Stimulated activated CD8-positive, alpha-beta memory T cell treated with anti-CD3 and anti-CD28 coated beads, Interleukin-7, amount 100 ng/mL, for 24 hours (primary cell): ENCODE results near the gene FAM149A.

Source experiments
- DNase-seq: peaks from one replicate; pipeline ENCODE4 v3.0.0-alpha.2; 2020; ENCODE audit warnings: low read depth

The FAM149A gene

DNA sequence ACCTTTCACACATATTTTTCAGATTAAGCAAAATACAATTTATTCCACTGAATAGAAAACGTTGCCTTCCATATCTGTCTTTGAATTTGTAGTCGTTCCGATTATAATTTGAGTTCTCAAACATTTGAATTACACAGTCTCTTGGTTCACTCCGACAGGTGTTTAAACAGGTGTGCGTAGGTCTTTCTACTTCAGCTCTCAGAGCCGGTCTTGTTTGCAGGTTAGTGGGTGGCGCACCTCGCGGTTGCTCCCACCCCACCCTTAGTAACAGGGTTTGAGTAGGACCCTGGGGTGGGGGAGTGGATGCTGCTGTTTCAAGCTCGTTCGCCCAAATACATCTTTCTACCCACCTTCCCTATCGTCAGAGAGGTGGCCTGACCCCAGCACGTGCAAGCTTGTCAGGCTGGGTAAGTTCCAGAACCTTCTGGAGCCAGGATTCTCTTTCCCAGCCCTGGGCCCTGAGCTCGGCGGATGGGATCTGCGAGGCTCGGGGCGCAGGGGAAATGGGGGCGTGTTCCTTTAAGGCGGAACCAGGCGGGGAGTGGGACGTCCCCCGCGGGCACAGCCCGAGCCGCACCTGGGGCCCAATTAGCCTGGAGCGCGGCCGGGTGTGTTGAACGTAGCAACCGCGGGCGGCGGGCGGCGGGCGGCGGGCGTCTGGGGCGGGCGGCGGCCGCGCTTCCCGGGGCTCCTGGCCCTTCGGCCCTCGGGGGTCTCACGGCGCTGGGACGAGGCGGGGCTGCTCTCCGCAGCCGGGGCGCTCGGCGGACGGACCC, at the start of gene FAM149A:
Gene FAM149A, plus strand, starts transcription at position 591 of the 776 bp plus-strand sequence.
- DNase-seq: no peak

DNA sequence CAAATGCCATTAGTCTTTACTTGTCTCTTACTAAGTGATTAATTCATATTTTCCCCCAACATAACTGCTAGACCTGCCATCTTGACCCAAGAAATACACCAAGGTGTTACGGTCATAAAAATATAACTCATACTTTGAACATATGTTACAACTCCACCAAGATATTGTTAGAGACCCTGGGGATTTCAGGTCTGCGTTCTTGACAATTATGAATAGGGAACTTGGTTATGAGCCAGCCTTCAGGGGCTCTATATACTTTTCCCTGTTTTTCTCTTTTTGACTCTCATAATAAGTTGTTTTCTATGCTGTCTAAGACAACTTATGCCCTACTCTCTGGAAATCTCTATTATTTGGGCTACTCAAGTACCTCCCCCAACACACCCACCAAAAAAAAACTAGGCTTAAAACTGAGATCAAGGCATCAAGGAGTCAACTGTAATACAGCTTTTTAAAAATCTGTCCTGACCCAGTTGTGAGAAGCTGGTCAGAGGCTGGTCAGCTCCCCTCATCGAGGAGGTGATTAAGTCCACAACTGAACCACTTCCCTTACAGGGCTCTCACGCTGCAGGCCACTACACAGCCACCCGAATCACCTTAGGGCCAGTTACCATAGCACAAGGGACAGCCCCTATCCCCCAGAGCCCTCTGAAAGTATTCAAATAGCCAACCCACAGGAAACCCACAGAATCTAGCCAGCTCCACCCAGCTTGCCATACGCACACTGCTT, 46.1 kb upstream of the FAM149A start:
- no peak for DNase-seq

DNA sequence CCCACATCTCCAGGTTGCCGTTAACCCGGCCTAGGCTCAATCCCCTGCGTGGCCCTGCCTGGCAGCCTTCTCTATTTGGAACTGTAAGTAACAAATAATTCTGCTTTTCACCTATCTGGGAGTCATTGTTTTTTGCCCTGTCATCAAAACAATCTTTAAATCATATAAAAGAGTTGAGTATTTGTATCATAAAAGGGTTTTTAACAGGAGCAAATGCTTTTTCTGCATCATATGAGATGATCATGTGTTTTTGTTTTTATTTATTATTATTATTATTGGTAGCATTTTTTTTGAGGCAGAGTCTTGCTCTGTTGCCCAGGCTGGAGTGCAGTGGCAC, 45.6 kb upstream of the FAM149A start:
- no peak for DNase-seq

DNA sequence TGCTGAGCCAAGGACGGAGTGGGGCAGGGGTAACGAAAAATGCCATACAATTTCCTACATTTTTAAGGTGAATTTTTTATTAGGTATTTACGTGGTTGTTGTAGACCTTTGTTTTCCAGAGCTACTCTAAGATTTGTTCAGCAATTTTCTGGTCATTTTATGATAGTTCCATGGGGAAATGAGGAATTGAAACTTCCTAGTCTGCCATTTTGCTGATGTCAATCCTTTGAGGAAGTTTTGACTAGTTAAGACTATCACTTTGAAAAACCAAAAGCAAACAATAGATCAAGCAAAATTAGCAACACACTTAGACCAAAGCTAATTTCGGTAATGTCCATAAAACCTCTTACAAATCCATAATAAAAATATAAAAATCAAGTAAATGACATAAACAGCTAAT, 42.6 kb upstream of the FAM149A start:
- no peak for DNase-seq

DNA sequence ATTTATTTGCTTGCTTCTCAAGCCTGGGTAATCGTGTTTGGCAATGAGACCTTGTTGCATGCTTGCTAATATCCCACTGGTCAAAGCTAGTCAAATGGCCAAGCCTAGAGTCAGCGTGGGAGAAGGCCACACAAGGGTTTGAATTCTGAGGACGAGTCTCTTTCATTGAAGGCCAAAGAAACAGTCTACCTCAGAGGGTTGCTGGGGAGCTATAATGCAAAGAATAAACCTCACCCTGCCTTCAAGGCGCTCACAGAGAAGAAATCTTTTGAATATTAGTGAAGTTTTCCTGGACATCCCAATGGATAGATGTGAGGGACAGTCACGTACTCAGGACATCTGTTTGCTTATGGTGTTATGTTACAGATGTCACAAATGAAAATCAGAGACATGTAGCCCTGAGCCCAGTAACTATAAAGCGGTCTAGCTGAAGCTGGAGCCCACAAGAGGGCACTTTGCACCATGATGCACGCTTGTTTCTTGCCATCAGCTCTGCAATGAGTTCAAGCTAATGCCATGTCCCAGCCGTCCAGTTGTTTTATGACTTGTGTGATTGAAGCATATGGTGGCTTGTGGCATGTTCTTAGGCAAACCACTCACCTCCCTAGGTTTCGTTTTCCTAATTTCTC, 36.6 kb upstream of the FAM149A start:
- no peak for DNase-seq

DNA sequence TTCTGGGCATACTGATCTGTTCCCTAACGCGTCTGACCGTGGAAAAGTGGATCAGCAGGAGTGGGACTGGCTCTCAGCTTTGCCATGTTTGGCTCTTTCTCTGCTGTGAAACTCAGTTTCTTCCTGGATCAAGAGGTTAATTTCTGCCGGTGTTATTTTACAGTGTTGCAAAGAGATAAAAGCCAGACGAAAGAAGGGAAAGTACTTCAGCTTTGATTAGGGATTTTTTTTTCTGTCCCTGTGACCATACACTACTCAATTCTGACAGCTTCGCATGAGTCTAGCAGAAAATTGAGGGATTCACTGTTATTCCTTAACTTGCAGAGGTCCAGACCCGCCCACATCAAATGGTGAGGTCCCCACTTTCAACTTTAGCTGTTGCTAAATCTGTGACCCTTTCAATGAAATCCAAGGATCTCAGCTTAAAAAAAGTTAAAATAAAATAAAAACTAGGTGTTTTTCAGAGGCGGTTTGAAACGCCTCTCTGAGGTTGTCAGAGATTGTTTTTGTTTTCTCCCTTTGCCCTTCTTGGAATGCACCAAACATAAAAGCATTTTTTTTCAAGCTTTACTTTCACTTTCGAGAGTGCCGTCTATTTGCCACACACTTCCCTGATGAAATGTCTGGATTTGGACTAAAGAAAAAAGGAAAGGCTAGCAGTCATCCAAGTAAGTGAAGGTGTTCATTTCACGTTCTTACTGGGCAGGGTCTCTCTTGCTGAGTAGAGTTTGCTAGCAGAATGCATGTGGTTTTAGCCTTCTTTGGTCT, 35.7 kb upstream of the FAM149A start, which contains the start of gene TLR3:
Gene TLR3, plus strand, starts transcription at position 576 of the 768 bp plus-strand sequence. CDS start 7,464 bp downstream, outside the sequence.
- no peak for DNase-seq

DNA sequence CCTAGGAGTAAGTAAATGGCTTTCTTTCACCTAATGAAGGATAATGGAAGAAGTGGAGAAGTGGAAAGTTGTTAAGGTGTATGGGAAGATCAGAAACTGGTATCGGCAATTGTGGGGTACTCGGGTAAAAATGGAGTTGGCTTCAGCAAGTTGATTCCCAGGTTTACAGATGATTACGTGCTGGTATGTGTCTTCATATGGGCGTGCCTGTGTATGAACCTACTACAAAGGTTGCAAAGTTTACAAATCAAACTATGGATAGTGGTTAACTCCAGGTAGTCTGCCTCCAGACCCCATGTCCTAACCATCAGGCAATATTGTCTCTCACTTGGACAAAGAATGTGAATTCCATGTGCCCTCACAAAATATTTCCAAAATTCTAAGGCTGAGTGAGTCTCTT, 34.8 kb upstream of the FAM149A start:
- no peak for DNase-seq

DNA sequence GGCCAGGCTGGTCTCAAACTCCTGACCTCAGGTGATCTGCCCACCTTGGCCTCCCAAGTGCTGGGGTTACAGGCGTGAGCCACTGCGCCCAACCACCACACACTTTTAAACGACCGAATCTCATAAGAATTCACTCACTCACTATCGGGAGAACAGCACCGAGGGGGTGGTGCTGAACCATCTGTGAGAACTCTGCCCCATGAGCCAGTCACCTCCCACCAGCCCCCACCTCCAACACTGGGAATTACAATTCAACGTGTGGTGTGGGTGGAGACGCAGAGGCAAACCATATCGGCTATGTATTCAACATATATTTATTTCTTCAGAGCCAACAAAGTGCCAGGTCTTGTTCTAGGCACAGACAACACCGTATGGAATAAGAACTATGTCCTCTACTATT, 32.0 kb upstream of the FAM149A start:
- no peak for DNase-seq

DNA sequence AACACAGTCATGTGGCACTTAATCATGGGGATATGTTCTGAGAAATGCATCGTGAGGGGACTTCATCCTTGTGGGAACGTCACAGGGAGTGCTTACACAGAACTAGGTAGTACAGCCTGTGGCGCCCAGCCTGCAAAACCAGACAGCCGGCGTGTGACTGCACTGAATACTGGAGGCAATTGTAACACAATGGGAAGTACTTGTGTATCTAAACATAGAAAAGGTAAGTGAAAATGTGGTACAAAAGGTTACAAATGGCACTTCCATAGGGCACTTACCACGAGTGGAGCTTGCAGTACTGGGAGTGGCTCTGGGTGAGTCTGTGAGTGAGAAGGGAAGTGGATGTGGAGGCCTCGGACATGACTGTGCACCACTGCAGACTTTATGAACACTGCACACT, 30.3 kb upstream of the FAM149A start:
- DNase-seq: no peak

DNA sequence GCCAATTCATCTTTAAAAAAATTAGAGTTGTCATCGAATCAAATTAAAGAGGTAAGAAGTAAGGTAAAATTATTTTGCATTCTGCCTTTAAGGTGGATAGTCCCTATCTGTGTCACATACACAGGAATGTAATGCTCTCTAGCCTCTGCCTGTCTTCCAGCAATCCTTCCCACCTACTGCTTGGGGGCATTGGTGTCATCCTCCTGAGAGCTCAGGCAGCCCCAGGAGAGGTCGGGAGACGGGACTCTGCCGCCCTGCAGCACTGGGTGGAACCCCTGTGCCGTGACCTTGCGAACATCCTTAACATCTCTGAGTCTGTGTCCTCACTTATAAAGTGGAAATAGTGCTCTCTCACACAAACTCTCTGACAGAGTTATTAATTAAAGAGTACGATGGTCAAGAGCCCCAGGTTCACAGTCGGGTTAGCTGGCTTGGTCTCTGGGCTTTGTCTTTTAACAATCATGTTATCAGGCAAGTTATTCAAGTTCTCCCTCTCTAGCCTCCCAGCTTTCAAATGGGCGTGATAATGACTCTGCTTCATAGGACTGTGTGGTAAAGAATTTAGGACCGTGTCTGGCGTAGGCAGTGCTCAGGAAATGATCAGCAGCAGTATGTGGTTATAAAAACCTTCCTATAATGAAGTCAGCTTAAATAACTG, 25.4 kb upstream of the FAM149A start:
- no peak for DNase-seq

DNA sequence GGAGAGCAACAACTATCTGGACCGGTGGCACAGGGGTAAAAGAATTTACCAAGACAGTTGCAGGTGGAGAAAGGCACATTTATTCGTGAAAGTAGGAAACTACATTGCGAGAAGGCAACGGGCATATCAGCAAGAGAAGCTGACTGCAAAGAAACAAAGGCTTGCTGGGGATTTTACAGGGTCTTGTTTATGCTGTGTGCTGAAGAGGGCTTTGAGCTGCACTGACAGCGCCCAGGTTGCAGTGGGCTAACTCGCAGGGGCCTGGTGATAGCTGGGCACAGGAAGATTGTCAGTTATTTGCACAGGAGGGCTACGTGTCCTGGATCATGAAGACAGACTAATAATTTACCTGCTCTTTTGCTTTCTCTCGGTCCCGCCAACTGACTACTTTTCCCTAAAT, 24.8 kb upstream of the FAM149A start:
- DNase-seq: no peak

DNA sequence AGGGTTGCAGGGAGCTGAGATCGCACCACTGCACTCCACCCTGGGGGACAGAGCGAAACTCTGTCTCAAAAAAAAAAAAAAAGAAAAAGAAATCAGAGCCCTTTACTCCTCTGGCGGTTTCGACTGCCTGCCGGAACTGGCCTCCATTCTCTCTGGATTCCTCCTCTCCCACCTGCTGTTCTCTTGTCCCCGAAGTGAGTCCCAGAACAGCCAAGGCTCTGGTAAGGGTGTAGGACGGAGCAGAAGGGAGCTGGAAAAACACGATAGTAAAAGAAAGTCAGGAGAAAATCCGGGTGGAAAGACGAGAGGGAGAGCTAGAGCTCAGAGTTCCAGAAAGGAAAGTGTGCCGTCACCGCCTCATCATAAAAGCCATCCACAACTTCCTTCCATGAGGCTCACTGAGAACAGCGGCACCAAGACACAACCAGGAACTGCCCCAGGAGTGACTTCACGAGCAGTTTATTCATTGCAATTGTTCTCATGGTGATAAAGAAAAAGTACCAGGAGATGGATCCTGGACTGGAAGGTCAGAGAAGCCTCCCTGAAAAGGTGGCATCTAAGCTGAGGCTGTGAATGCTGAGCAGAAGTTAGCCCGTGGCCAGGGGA, 23.2 kb upstream of the FAM149A start:
- DNase-seq: no peak

DNA sequence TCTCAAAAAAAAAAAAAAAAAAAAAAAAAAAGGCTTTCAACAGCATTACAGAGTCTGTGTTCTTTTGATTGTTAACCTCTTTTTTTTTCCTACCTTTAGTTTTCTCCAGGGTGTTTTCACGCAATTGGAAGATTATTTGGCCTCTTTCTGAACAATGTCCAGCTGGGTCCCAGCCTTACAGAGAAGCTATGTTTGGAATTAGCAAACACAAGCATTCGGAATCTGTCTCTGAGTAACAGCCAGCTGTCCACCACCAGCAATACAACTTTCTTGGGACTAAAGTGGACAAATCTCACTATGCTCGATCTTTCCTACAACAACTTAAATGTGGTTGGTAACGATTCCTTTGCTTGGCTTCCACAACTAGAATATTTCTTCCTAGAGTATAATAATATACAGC, 22.3 kb upstream of the FAM149A start:
- DNase-seq: no peak

DNA sequence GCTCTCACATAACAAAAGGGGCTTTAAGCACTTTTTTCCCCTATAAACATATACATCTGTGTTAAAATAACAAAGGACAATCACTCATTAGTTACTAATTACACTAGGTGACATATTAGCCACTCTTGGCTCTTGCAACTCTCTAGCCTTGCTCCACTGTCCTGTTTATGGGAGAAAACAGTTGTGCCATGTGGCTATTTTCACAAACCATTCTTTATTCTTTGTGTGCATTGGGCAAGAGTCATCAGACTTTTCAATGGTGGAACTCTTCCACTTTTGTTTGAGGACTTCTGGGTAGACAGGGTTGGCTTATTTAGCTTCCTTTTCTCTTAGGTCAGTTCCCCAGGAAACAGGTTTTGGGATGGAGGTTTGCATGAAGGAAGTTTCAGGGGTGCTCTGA, 16.0 kb upstream of the FAM149A start:
- no peak for DNase-seq

DNA sequence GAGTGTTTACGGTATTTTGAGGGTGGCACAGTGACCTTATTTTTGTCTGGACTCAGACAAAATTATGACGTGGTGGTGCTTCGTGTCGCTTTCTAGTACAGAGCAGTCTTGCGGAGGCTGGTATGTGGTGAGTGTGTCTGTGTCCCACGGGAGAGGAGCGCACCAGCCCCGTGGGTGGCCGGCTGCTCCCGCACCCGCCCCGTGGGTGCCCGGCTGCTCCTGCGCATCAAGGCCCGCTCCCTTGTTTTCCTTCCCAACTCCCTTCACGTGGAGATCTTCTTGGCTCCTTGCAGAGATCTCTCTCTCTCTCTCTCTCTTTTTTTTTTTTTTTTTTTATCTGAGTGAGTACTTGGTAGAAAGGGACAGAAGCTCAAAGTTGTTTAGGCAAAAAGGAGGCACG, 12.2 kb upstream of the FAM149A start:
- no peak for DNase-seq

DNA sequence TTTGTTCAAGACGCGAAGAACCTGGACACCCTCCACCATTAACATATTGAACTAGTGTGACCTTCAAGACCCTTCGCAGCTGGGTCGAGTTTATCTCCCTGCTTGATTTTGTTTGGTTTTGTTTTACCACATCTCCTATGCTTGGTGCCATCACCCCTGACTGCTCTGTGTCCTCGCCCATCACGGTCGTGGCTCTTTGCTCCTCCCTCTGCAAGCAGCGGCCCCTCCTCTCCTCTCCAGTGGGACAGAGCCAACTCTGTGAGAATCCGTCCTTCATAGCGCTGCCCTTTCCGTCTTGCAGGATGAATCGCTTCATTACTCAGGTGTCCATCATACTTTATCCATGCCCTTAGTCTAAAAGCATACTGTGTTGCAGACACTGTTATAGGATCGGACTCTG, 9.1 kb upstream of the FAM149A start:
- DNase-seq: no peak

DNA sequence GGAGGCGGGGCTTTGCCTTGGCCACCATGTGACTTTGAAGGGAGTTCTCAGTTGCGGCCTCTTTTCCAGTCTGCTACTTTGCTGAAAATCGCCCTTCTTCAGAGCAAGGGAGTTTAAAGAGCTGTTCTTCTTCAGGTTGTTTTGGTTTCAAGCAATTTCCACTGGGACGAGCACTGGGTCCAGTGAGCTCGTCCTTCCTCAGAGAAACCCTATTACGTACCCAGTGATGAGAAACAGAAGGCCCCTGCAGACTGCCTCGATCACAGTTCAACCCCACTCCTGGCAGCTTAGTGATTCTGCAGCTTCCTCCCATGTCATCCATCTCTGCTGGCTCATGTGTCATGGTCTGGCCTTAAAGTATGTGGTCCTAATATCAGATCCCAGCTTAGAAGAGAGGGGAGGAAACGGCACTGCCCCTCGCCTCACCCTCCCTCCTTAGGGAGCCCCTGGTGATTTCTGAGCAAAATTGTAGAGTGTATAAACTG, 7.8 kb upstream of the FAM149A start:
- no peak for DNase-seq

DNA sequence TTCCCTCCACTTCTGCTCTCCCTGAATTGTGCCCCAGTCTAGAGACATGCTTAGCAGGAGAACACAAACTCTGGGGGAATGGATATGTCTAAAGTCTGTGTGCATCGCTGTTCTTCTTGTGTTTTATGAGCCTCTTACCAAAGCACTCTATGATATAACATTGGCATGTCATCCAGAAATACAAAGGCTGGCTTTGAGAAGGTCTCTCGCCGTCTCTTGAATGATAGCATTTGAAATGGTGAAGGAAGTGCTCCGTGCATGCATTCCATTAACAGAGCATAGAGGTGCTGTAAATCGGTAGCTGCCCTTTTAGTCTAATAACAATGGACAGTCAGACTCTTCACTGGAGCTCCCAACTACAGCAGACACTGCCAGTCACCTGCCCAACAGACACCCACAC, 7.1 kb upstream of the FAM149A start:
- no peak for DNase-seq

DNA sequence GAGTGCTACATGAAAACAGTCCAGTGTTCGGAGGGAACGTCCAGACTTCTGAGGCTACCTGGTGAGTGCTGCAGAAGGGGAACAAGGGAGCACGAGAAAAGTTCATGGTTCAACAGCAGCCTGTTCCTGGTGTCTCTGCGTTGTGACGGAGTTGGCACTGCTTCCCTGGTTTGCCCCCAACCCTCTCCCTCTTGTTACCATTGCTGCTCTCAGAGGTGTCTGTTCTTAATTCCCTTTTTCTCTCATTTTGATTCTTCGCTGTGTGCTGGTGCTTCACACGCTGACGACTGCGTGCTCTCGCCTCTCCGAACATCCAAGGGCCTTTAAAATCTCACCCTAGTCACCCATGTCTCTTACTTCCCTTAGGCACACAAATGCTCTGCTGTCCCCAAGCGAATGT, 1.6 kb upstream of the FAM149A start:
- no peak for DNase-seq

DNA sequence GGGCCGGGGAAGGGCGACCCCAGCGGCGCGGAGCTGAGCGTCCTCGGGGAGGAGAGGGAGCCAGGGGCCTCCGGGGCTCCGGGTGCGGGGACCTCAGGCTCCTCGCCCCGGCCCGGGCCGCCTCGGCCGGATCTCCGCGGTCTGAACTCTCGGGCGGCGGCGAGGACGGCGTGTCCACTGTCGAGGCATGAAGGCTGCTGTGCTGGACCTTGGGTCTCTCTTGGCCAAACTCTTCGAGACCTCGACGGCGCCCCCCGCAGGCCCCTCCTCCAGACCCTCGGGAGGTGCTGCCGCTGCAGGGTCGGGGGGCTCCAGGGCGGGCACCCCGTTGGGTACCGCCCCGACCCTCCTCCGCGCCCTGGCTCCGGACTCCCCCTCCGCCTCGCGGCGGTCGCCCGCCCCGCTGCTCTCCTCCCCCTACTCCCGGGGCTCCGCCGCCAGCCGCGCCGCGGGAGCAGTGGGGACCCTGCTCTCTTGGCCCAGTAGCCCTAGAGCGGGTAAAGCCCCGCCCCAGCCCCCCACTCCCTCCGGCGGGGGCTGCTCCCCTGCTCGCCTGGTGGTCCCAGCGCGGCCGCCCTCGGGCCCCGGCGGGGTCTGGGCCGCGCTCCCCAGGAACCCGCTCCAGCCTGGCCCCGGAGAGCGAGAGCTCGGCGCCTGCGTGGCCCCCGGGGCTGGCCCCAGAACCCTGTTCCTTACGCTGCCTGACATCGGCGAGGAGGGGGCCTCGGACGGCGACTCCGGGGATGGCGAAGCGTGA, 564 bp downstream of the FAM149A start:
- no peak for DNase-seq
